SH-SY5Y (cell line): ENCODE data around the gene MAPKAPK2.

Experiments
- GATA2 ChIP-seq: IDR thresholded peaks from 2 replicates; pipeline ENCODE4 v1.6.1; 2011; ENCODE audit warnings: mild to moderate bottlenecking, low read depth, low read length
- GATA3 ChIP-seq: IDR thresholded peaks from 2 replicates; pipeline ENCODE4 v1.6.1; 2011; ENCODE audit warnings: low read depth, mild to moderate bottlenecking, low read length, moderate library complexity

The MAPKAPK2 gene

GRCh38 chr1:206727981-206728696 is 43.4 kb downstream of the MAPKAPK2 start:
- TF ChIP-seq GATA2 (no peak), GATA3 (no peak)

DNA sequence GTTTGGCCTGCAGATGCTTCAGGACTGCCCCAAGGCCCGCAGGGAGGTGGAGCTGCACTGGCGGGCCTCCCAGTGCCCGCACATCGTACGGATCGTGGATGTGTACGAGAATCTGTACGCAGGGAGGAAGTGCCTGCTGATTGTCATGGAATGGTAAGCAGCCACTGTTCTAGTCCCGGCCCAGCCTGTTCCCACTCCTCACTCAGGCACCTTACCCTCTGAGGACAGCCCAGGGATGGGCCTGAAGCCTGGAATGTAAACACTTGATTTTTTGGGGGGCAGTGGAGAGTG is 43.9 kb downstream of the MAPKAPK2 start:
- TF ChIP-seq GATA3 (no peak), GATA2 (no peak)

DNA sequence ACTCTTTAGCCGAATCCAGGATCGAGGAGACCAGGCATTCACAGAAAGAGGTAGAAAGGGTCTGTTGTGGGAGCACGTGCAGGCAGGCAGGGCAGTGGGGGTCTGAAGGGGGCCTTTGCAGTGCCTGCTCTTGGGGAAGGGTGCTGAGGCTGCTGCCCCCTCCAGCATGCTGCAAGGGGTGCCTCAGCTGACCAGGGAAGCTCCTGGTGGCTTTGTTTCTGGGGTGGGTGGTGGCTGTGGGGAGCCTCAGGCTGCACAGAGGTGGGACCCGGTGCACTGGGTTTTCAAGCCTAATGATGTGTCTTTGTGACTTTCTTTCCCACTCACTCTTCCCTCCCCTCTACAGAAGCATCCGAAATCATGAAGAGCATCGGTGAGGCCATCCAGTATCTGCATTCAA is 44.3 kb downstream of the MAPKAPK2 start:
- no peak for TF ChIP-seq GATA3
- no peak for TF ChIP-seq GATA2

DNA sequence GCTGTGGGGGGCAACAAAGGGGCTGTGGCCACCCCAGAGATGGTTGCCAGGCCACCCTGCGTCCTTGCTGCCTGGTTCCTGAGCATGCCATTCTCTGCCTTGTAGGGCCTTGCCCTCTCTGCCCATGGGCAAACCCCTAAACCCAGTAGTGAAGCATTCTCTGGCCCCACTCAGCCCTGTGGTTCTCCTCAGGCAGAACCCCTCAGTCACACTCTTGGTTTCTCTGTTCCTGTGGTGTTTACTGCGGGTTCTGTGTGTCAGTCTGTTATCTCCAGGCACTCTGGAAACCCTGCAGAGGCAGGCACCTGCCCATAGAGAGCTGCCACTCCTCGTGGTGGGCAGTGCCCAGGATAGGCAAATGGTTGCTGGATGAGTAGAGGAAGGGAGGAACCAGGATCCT is 44.8 kb downstream of the MAPKAPK2 start:
- TF ChIP-seq GATA3 (no peak), GATA2 (no peak)

DNA sequence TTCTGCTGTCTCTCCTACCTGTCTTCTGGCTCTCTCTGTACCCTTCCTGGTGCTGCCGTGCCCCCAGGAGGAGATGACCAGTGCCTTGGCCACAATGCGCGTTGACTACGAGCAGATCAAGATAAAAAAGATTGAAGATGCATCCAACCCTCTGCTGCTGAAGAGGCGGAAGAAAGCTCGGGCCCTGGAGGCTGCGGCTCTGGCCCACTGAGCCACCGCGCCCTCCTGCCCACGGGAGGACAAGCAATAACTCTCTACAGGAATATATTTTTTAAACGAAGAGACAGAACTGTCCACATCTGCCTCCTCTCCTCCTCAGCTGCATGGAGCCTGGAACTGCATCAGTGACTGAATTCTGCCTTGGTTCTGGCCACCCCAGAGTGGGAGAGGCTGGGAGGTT is 47.8 kb downstream of the MAPKAPK2 start:
- TF ChIP-seq GATA2, result no peak
- TF ChIP-seq GATA3, result no peak

GRCh38 chr1:206732992-206733391 is 48.3 kb downstream of the MAPKAPK2 start:
- no peak for TF ChIP-seq GATA2
- no peak for TF ChIP-seq GATA3

DNA sequence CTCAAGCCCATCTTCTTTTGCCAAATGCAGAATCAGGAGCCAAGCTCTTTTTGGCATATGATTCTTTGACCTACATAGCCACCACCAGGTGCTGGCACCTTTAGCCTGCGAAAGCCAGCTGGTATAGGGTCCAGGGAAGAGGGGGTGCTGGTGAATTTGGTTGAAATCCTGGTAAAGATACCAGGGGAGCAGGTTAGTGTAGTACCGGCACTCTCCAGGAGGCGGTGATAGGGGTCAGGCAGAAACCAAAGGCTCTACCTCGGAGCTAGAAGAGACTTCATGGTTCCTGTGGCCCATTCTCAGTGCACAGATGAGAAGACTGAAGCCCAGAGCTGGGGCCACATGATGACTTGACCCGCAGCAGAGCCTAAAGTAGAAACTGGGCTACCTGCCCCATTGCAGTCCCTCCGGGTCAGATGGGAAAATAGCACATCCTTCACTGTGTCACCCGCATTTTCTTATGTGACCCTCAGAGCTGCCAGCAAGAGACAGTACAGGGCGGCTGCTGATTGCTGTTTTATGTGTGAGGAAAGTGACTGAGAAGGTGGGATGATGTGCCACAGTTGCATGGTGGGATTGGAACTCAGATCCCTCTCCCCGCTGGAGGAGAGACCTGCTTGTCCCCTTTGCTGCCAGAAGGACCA is 49.9 kb downstream of the MAPKAPK2 start:
- TF ChIP-seq GATA2, result no peak
- TF ChIP-seq GATA3, result no peak

DNA sequence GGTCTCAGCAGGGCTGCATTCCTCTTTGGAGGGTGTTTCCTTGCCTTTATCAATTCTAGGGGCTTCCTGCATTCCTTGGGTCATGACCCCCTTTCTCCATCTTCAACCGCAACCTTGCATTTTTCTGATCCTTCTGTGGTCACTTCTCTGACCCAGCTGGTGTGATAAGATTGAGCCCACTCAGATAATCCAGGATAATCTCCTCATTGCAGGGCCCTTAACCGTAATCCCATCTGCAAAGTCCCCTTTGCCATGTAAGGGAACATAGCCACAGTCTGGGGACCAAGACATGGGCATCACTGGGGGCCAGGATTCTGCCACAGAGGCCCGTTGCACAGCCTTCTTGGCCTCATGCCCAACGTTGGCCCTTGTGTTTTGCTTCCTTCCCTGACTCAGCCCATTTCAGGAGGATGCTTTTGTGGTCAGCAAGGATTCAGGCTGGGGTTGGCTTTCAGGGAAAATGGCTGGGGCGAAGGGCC is 50.9 kb downstream of the MAPKAPK2 start:
- TF ChIP-seq GATA3 (no peak), GATA2 (no peak)

DNA sequence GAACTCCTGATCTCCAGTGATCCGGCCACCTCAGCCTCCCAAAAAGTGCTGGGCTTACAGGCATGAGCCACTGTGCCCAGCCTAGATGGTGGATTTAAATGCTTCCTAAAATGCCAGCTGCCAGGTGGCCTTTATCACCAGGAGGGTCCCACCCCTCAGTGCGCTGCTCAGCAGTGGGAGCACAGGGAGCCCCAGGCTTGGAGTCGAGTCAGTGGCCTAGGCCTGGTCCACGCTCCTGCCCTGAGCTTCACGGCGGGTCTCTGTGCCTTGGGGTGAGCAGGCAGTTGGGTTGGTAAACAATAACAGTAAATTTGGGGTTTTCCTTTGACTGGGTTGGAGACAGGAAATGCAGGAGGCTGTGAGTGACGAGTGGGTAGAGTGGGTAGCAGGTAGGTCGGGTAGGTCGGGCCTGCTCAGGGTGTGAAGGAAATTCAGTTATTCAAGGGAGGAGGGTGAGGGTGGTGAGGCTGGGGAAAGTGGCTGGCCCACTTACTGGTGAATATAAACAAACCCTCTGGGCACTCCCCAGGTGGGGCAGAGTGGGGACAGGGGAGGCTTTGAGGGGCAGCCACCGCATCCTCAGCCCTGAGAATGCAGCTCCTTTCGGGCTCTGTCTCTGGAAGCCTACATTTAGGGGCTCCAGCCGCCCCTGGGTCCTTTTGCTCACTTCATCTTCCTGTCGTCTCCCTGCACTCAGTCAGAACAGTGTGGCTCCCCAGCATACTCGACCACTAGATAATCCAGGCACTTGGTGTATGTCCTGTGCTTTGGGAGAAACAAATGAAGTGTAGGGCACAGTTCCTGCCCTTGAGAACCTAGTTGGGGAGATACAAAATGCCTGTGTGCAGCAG is 52.4 kb downstream of the MAPKAPK2 start:
- no peak for TF ChIP-seq GATA2
- no peak for TF ChIP-seq GATA3

DNA sequence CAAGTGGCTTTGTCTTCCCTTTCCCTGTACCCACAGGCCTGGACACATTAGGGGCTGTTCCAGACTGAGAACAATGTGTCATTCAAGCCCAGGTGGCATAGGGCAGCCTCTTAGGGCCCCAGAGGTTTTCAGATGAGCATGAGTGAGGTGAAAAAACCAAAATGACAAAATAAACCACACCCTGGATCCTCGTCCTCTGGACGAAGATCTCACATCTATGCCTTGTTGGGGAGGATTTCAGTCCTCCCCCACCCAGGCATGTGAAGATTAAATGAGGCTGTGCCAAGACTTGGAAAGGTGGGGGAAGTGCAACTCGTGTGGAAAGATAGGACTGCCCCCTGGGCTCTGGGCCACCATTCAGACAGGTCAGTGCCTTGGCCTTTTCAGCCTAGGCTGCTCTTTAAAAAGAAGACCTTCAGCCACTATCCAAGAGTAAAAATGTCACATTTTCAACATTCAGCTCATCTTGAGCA is 53.1 kb downstream of the MAPKAPK2 start:
- TF ChIP-seq GATA3, result no peak
- no peak for TF ChIP-seq GATA2

- TF ChIP-seq GATA3 (no peak), GATA2 (no peak)
Observed at GRCh38 chr1:206738370-206739366, 54.0 kb downstream of the MAPKAPK2 start.

DNA sequence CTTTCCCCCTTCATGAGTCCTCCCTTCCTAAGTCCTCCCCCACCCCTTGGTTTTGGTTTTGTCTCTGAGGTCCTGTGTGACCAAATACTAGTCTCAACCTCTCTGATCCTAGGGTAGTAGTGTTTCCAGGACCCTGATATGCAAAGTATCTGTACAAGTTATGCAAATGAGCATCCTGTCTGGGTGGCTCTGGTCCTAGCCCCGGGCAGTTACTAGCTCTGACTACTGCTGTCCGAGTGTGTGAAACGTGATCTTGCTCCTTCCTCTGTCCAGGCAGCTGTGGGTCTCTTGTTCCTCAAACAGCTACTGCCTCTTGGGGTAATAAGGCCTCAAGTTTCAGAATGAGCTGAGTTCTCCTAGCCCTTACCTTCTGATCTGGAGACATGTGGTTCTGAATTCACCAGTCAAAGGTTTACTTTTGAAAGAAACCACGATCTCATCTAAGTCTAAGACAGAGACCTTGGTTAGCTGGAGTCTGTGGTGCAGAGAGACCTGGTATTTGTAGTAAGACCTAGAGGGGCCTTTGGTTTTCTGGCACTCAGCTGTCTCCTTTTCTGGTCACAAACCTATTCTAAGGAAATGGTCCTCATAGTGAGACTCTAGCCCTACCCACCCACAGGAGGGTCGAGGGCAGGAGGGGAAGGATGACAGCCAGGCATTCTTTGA is 54.8 kb downstream of the MAPKAPK2 start:
- TF ChIP-seq GATA3, result no peak
- no peak for TF ChIP-seq GATA2
